Heart right ventricle (tissue), 16 donors: ENCODE data around the gene TULP4. TPM values are rescaled to one million over a fixed set of nuclear protein-coding genes. Genes with fewer than 3 reads are reported as not detected.

Experiments
- ATAC-seq, 8 donors: fragments of 200-7000 bp; cut with Tn5 transposase; one replicate each; pipeline ENCODE4 v1.9.1; 2020; ENCODE audit warnings: mild to moderate bottlenecking in 8 of 8, moderate library complexity in 8 of 8, moderate number of reproducible peaks in 1 of 8
- DNase-seq, 2 donors: peaks; one replicate each; pipeline ENCODE4 v3.0.0-alpha.2; 2020
- H3K27ac ChIP-seq, 10 donors: fragments of 200-600 bp; sonication (generic) in 2 of 10; one replicate each; pipeline versions ENCODE4 v1.5.0 to v1.8.0; 2020 to 2022; ENCODE audit warnings: mild to moderate bottlenecking in 3 of 10
- H3K27me3 ChIP-seq, 7 donors: fragments of 200-600 bp; one replicate each; pipeline ENCODE4 v1.8.0; 2021 to 2022; ENCODE audit warnings: mild to moderate bottlenecking in 2 of 7
- H3K36me3 ChIP-seq, 9 donors: fragments of 200-600 bp; sonication (generic) in 1 of 9; one replicate each; pipeline versions ENCODE4 v1.5.0 to v1.8.0; 2020 to 2022; ENCODE audit warnings: mild to moderate bottlenecking in 2 of 9
- H3K4me1 ChIP-seq, 9 donors: fragments of 200-600 bp; sonication (generic) in 1 of 9; one replicate each; pipeline versions ENCODE4 v1.5.0 to v1.8.0; 2020 to 2022; ENCODE audit warnings: mild to moderate bottlenecking in 4 of 9
- H3K4me3 ChIP-seq, 10 donors: fragments of 200-600 bp; sonication (generic) in 2 of 10; one replicate each; pipeline versions ENCODE4 v1.5.0 to v1.8.0; 2020 to 2022; ENCODE audit warnings: mild to moderate bottlenecking in 7 of 10, moderate library complexity in 2 of 10
- H3K9me3 ChIP-seq, 11 donors: fragments of 200-600 bp in 10 of 11; sonication (generic) in 2 of 11; one replicate each; pipeline versions ENCODE4 v1.5.0 to v1.8.0; 2013 to 2022; ENCODE audit warnings: mild to moderate bottlenecking in 2 of 11, control low read depth in 1 of 11, moderate library complexity in 1 of 11
- CTCF ChIP-seq, 9 donors: fragments of 200-600 bp; sonication (generic) in 2 of 9; IDR thresholded peaks; one replicate each; pipeline versions ENCODE4 v1.5.0 to v1.8.0; 2021 to 2022; ENCODE audit warnings: antibody characterized with exemption in 9 of 9, mild to moderate bottlenecking in 5 of 9, moderate library complexity in 1 of 9
- WGBS, 2 donors: extraction: QIAGEN DNeasy Blood & Tissue Kit; methylation state at CpG; one replicate each; pipeline ENCODE4 v1.1.7; 2013; ENCODE audit warnings: inconsistent platforms in 1 of 2; 5-methylcytosine and 5-hydroxymethylcytosine counted together
- intact Hi-C, 10 donors: fragments of 100-400 bp; cut with DNase I; formaldehyde crosslinking; loops; one replicate each; pipeline versions ENCODE4 v1.11.1 to v1.14.2; 2022
- polyA plus RNA-seq, 2 donors: library from polyadenylated mRNA; stranded (reverse); fragments of 200-250 nt; gene quantifications; one replicate each; pipeline ENCODE4 v1.2.3, GENCODE V29; 2013
- total RNA-seq, 10 donors: library from RNA; stranded (reverse); fragmentation: NEBNext Ultra II Directional in 3 of 10; extraction: Animal tissue kit (Norgen Biotek cat#: 25700) in 3 of 10; gene quantifications; one replicate each; pipeline versions ENCODE4 v1.2.1 to v1.2.4, GENCODE V29; 2021 to 2023
- donor health status: Arrhythmogenic right ventricular cardiomyopathy.
- donor health status: ischemic (EF 13 %, LVEDD 7.1; RV severe dilation, severe dysfunction).
- donor health status: healthy with polysubstance abuse.
- donor health status: DM: no; HTN: yes; CAD: no.
- donor health status: DM: no; HTN: no; CAD: no.
- donor health status: ischemic (EF 25% LVEDD 6.9; RV normal size, moderate dysfunction).
- donor health status: ischemic (EF 25% LVEDD 5.7; RV mildly dilated, moderate dysfunction).
- donor health status: healthy.
- donor health status: DM: yes; HTN: yes; CAD: no.
- donor health status: Ischemic cardiomyopathy.
- donor health status: ischemic (EF 35%, LVEDD 5.7; RV mildly dilated, moderate dysfunction).
- donor health status: nonischemic (EF 11% LVEDD 7.7; RV severe dilation, severe dysfunction).
- donor health status: DM: yes; HTN: yes; CAD: no.
- donor health status: PGD.
- donor health status: ischemic (EF 29% LVEDD 5.4; RV normal size, mild dysfunction).
- donor health status: nonischemic (EF 23%, LVEDD 6.1; RV moderate dilation, normal function).

TULP4 gene
- total and polyA plus RNA-seq, 12 donors: 2.1 to 127 (median 99.2) TPM

- no peak for ATAC-seq
- peaks cover 0 to 24% (median 17%) of the 10 kb centered on the region in 7 donors for H3K27me3 ChIP-seq
- no peaks in the 10 kb centered on the region for H3K9me3 ChIP-seq
- WGBS, 2 donors: 94 to 97% methylated on average over 4 of the region's 4 CpGs
- no peak overlapping the region for H3K4me3 ChIP-seq
- peaks cover 0 to 9% (median 6%) of the 10 kb centered on the region in 9 donors for H3K4me1 ChIP-seq
- H3K36me3 ChIP-seq: peaks cover 0 to 9% (median 0%) of the 10 kb centered on the region in 9 donors
- no peak overlapping the region for H3K27ac ChIP-seq
- DNase-seq: no peak
- no peak for TF ChIP-seq CTCF (IDR thresholded peaks at IDR 0.05)
- intact Hi-C loops: loop anchor here in 3 of 10 donors (10.0 kb wide), 1 partner anchor 288 kb away; no protein-coding TSS in a partner anchor
Measured at GRCh38 chr6:158512809-158513208, 200.5 kb downstream of the TULP4 start.

GRCh38 chr6:158514176-158514575, 201.9 kb downstream of the TULP4 start:
- ATAC-seq (no peak), DNase-seq (no peak)
- Histone ChIP-seq H3K9me3 (no peaks in the 10 kb centered on the region), H3K27ac (no peak overlapping the region), H3K4me1 (peaks cover 0 to 19% (median 13%) of the 10 kb centered on the region in 9 donors), H3K36me3 (peaks cover 0 to 9% (median 0%) of the 10 kb centered on the region in 9 donors), H3K27me3 (peaks cover 0 to 37% (median 27%) of the 10 kb centered on the region in 7 donors), H3K4me3 (no peak overlapping the region)
- TF ChIP-seq CTCF (IDR thresholded peaks at IDR 0.05): no peak
- WGBS, 2 donors: 87 to 93% methylated on average over 4 of the region's 4 CpGs
- intact Hi-C loops: loop anchor here in 3 of 10 donors (10.0 kb wide), 1 partner anchor 289 kb away; no protein-coding TSS in a partner anchor

GRCh38 chr6:158514991-158515390, 202.7 kb downstream of the TULP4 start:
- intact Hi-C loops: loop anchor here in 7 of 10 donors (5.0 to 10.0 kb wide), 2 partner anchors 290 to 293 kb away; no protein-coding TSS in a partner anchor
- no peak for TF ChIP-seq CTCF (IDR thresholded peaks at IDR 0.05)
- Histone ChIP-seq H3K9me3 (no peaks in the 10 kb centered on the region), H3K4me1 (peaks cover 0 to 19% (median 13%) of the 10 kb centered on the region in 9 donors), H3K27me3 (peaks cover 0 to 45% (median 31%) of the 10 kb centered on the region in 7 donors), H3K4me3 (no peak overlapping the region), H3K27ac (no peak overlapping the region), H3K36me3 (peaks cover 0 to 8% (median 0%) of the 10 kb centered on the region in 9 donors)
- 96% methylated on average over 8 of the region's 8 CpGs for WGBS, 2 donors
- DNase-seq (no peak), ATAC-seq (no peak)

- TF ChIP-seq CTCF (IDR thresholded peaks at IDR 0.05): no peak
- intact Hi-C loops: loop anchor here in 7 of 10 donors (5.0 to 10.0 kb wide), 2 partner anchors 291 to 294 kb away; no protein-coding TSS in a partner anchor
- H3K4me1 ChIP-seq: peaks cover 0 to 19% (median 13%) of the 10 kb centered on the region in 9 donors
- no peak for ATAC-seq
- H3K4me3 ChIP-seq: peak overlapping the region in 1 of 10 donors; percentile 17
- 22 to 23% methylated on average over 31 to 33 of the region's 33 CpGs for WGBS, 2 donors
- no peaks in the 10 kb centered on the region for H3K9me3 ChIP-seq
- no peak for DNase-seq
- H3K27ac ChIP-seq: no peak overlapping the region
- H3K27me3 ChIP-seq: peaks cover 0 to 53% (median 37%) of the 10 kb centered on the region in 7 donors
- H3K36me3 ChIP-seq: no peaks in the 10 kb centered on the region
Measured at GRCh38 chr6:158516098-158516497, 203.8 kb downstream of the TULP4 start.
